C4-2B (cell line): ENCODE results near the gene DLX2.

ENCODE experiments used
- CTCF ChIP-seq: fragments of 450-650 bp; conservative IDR thresholded peaks from 2 replicates; pipeline ENCODE4 v1.5.1; 2017; ENCODE audit warnings: mild to moderate bottlenecking
- ZFX ChIP-seq: fragments of 450-650 bp; IDR thresholded peaks from 2 replicates; pipeline ENCODE4 v1.6.1; 2017

GRCh38 chr2:172090044-172090961, 12.4 kb downstream of the DLX2 start:
- no peak for TF ChIP-seq CTCF
- TF ChIP-seq ZFX, result no peak
